Effector memory CD8-positive, alpha-beta T cell (primary cell): ENCODE data around the gene CP.
A peak's percentile ranks its signal among the peaks of the same experiment; 100 is the strongest.
"Not testable (repeated sequence)": the region's sequence is repeated elsewhere in the genome, so short reads cannot be mapped to it uniquely, and the experiment has no call there.

ENCODE experiments used
- ATAC-seq: fragments of 150-1000 bp; cut with Tn5 transposase; replicated peaks from 2 replicates; pipeline ENCODE4 v1.10.0; 2021; ENCODE audit warnings: mild to moderate bottlenecking, moderate library complexity
- DNase-seq, 3 experiments: peaks; one replicate each; pipeline ENCODE4 v3.0.0; 2021
- H3K27ac Mint-ChIP-seq, 2 donors: one replicate each; pipeline ENCODE4 v1.8.0; 2022; ENCODE audit warnings: mild to moderate bottlenecking in 2 of 2, mixed read lengths in 2 of 2, moderate library complexity in 2 of 2
- H3K27me3 Mint-ChIP-seq, 2 donors: one replicate each; pipeline ENCODE4 v1.8.0; 2022; ENCODE audit warnings: mixed read lengths in 2 of 2
- H3K36me3 Mint-ChIP-seq: one replicate; pipeline ENCODE4 v1.8.0; 2022; ENCODE audit warnings: mild to moderate bottlenecking, moderate library complexity, mixed read lengths; ENCODE audit not compliant: insufficient read depth
- H3K4me1 Mint-ChIP-seq, 2 donors: one replicate each; pipeline ENCODE4 v1.8.0; 2022; ENCODE audit warnings: low read depth in 2 of 2, mixed read lengths in 2 of 2
- H3K4me3 Mint-ChIP-seq, 2 donors: one replicate each; pipeline ENCODE4 v1.8.0; 2022; ENCODE audit warnings: mild to moderate bottlenecking in 2 of 2, mixed read lengths in 2 of 2, moderate library complexity in 2 of 2
- H3K9me3 Mint-ChIP-seq, 2 donors: one replicate each; pipeline ENCODE4 v1.8.0; 2022; ENCODE audit warnings: mixed read lengths in 2 of 2

CP gene

GRCh38 chr3:149243540-149243939, 21.9 kb upstream of the CP start:
- Mint-ChIP-seq H3K27me3 (peaks cover 0 to 4% of the 10 kb centered on the region in 2 donors), H3K27ac (no peak overlapping the region), H3K36me3 (no peaks in the 10 kb centered on the region), H3K9me3 (no peaks in the 10 kb centered on the region), H3K4me3 (no peak overlapping the region), H3K4me1 (peaks cover 7 to 8% of the 10 kb centered on the region in 2 donors)
- DNase-seq, result no peak
- ATAC-seq, result no peak

GRCh38 chr3:149239357-149239936, 17.8 kb upstream of the CP start:
- ATAC-seq (no peak), DNase-seq (no peak)
- peaks cover 0 to 30% of the 10 kb centered on the region in 2 donors for H3K27me3 Mint-ChIP-seq
- H3K36me3 Mint-ChIP-seq, result no peaks in the 10 kb centered on the region
- no peak overlapping the region for H3K4me3 Mint-ChIP-seq
- no peak overlapping the region for H3K27ac Mint-ChIP-seq
- no peaks in the 10 kb centered on the region for H3K9me3 Mint-ChIP-seq
- no peaks in the 10 kb centered on the region for H3K4me1 Mint-ChIP-seq

GRCh38 chr3:149238268-149238667, 16.6 kb upstream of the CP start:
- not testable (repeated sequence) for DNase-seq, H3K9me3 Mint-ChIP-seq, H3K27ac Mint-ChIP-seq, H3K36me3 Mint-ChIP-seq, ATAC-seq, H3K4me3 Mint-ChIP-seq, H3K4me1 Mint-ChIP-seq
- H3K27me3 Mint-ChIP-seq, result peaks cover 0 to 30% of the 10 kb centered on the region in 2 donors

- Mint-ChIP-seq H3K27ac (no peak overlapping the region), H3K4me1 (no peaks in the 10 kb centered on the region), H3K27me3 (peaks cover 6 to 30% of the 10 kb centered on the region in 2 donors), H3K9me3 (no peaks in the 10 kb centered on the region), H3K36me3 (no peaks in the 10 kb centered on the region), H3K4me3 (no peak overlapping the region)
- ATAC-seq (no peak), DNase-seq (no peak)
These were observed 14.2 kb upstream of the CP start for GRCh38 chr3:149235599-149236424.

GRCh38 chr3:149234671-149235245, 13.1 kb upstream of the CP start:
- Mint-ChIP-seq H3K4me3 (no peak overlapping the region), H3K36me3 (no peaks in the 10 kb centered on the region), H3K4me1 (no peaks in the 10 kb centered on the region), H3K27me3 (peaks cover 6 to 30% of the 10 kb centered on the region in 2 donors), H3K9me3 (no peaks in the 10 kb centered on the region), H3K27ac (no peak overlapping the region)
- ATAC-seq, result no peak
- DNase-seq, result no peak

- Mint-ChIP-seq H3K36me3 (no peaks in the 10 kb centered on the region), H3K27ac (no peak overlapping the region), H3K27me3 (peaks cover 6 to 24% of the 10 kb centered on the region in 2 donors), H3K9me3 (no peaks in the 10 kb centered on the region), H3K4me1 (no peaks in the 10 kb centered on the region), H3K4me3 (no peak overlapping the region)
- DNase-seq (no peak), ATAC-seq (no peak)
These were observed 11.7 kb upstream of the CP start for GRCh38 chr3:149233323-149233722.

GRCh38 chr3:149231871-149232270, 10.2 kb upstream of the CP start:
- no peaks in the 10 kb centered on the region for H3K9me3 Mint-ChIP-seq
- DNase-seq (no peak), ATAC-seq (no peak)
- H3K27me3 Mint-ChIP-seq, result peaks cover 6 to 17% of the 10 kb centered on the region in 2 donors
- H3K4me1 Mint-ChIP-seq, result no peaks in the 10 kb centered on the region
- no peak overlapping the region for H3K4me3 Mint-ChIP-seq
- H3K27ac Mint-ChIP-seq, result no peak overlapping the region
- no peaks in the 10 kb centered on the region for H3K36me3 Mint-ChIP-seq

DNA sequence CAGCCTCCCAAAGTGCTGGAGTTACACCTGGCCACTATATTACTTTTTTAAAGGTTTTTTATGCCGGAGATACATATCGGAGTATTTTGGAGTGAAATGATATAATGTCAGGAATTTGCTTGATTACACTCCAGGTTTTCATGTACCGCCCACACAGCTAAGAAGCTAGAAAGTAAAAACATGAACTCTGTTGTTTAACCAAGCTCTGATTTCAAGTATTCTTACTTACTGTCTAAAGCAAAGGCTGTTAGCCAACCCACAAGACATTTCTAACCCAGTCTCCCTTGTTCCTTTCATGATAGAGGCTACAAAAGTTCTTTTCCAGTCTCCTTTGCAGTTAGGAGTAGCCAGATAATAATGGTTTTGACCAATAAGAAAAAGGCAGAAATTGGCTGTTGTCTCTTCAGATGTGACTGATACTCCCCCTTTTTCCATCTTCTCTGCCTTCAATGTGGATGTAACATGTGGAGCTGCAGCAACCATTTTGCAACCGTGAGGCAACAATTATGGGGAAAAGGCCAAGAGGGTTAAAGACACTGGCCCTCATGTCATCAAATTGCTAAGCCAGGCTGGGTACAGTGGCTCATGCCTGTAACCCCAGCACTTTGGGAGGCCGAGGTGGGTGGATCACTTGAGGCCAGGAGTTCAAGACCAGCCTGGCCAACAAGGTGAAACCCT, 6.1 kb upstream of the CP start:
- H3K9me3 Mint-ChIP-seq, result no peaks in the 10 kb centered on the region
- no peaks in the 10 kb centered on the region for H3K36me3 Mint-ChIP-seq
- ATAC-seq, result no peak
- peaks cover 12 to 15% of the 10 kb centered on the region in 2 donors for H3K4me1 Mint-ChIP-seq
- no peak overlapping the region for H3K4me3 Mint-ChIP-seq
- peaks cover 0 to 6% of the 10 kb centered on the region in 2 donors for H3K27me3 Mint-ChIP-seq
- DNase-seq, result no peak
- H3K27ac Mint-ChIP-seq, result no peak overlapping the region

DNA sequence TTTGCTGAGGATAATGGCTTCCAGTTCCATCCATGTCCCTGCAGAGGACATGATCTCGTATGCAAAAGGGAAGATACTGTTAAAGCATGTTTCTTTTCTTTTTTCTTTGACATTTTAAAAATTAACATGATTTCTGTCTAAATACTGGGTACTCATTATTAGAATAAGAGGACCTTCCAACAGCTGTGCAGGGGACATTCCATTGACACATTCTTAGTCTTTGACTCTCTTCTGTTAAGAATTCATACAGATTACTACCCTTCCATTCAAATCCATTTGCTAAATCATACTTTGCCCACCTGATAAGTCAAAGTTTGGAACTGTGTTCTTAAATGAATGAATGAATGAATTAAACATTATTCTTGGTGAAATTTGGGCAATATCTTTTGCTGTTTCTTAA, 5.1 kb upstream of the CP start:
- ATAC-seq (no peak), DNase-seq (no peak)
- no peaks in the 10 kb centered on the region for H3K9me3 Mint-ChIP-seq
- no peak overlapping the region for H3K4me3 Mint-ChIP-seq
- no peaks in the 10 kb centered on the region for H3K36me3 Mint-ChIP-seq
- H3K4me1 Mint-ChIP-seq, result peaks cover 12 to 15% of the 10 kb centered on the region in 2 donors
- no peak overlapping the region for H3K27ac Mint-ChIP-seq
- peaks cover 0 to 6% of the 10 kb centered on the region in 2 donors for H3K27me3 Mint-ChIP-seq

- Mint-ChIP-seq H3K4me3 (peak overlapping the region; percentile 61 to 79), H3K27me3 (no peaks in the 10 kb centered on the region), H3K9me3 (no peaks in the 10 kb centered on the region), H3K27ac (peak overlapping the region; percentile 88 to 89), H3K4me1 (peaks cover 12 to 15% of the 10 kb centered on the region in 2 donors), H3K36me3 (no peaks in the 10 kb centered on the region)
- ATAC-seq (peak; percentile 90), DNase-seq (peak; percentile 5 to 14 (median 9))
These were observed 3.3 kb upstream of the CP start for GRCh38 chr3:149224736-149225594.

DNA sequence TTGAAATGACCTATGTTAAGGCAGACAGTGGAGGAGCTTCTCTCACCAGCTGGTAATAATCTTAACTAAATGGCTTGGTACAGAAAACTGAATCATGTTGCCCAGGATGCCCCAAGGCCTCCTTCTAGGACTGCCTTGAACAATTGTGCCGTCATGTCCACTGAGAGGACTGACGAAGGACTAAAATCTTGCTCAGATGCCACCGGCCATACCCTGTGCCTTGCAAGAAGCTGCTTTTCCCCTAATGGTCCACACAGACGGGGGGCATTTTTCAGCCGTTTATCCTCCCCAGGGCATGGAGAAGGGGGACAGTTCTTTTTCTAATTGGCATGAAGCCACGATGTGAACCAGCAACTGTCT, 1.8 kb upstream of the CP start:
- Mint-ChIP-seq H3K27me3 (no peaks in the 10 kb centered on the region), H3K4me1 (peaks cover 12 to 15% of the 10 kb centered on the region in 2 donors)
- no peak for ATAC-seq

GRCh38 chr3:149219380-149220121, 2.1 kb downstream of the CP start:
- not testable (repeated sequence) for ATAC-seq, H3K9me3 Mint-ChIP-seq, DNase-seq, H3K36me3 Mint-ChIP-seq, H3K4me3 Mint-ChIP-seq, H3K4me1 Mint-ChIP-seq, H3K27me3 Mint-ChIP-seq, H3K27ac Mint-ChIP-seq

More for the DNA sequence above, 1.8 kb upstream of the CP start:
- Mint-ChIP-seq H3K27ac (no peak overlapping the region), H3K36me3 (no peaks in the 10 kb centered on the region), H3K9me3 (no peaks in the 10 kb centered on the region), H3K4me3 (no peak overlapping the region)
- DNase-seq, result no peak
